Measurements from ENCODE around the gene SMIM1.

SMIM1 gene

DNA sequence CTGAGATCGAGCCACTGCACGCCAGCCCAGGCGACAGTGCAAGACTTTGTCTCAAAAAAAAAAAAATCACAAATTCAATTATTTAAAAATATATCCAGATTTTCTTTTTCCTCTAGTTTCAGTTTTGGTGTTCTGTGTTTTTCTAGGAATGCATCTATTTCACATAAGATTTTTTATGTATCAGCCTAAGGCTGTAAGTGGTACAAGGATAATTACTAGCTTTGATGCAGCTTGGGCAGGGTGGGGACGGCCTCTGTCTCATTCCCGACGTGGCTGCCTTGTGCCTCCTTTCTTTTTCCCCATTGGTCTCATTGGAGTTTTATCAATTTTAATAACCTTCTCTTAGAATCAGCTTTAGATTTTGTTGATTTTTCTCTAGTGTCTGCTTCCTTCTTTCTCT lies 13.4 kb upstream of the SMIM1 start:
- Histone ChIP-seq H3K9me2 (replicated peaks; ENCODE audit: low read depth, low read length) (no peaks in the 10 kb centered on the region), H3K9me3 (ENCODE audit: insufficient read depth, low read depth, low read length) (no peaks in the 10 kb centered on the region), H3K79me2 (ENCODE audit: insufficient read depth, low read length) (no peaks in the 10 kb centered on the region), H3K9ac (ENCODE audit: low read depth, low read length, poor library complexity, severe bottlenecking) (no peak overlapping the region), H3K4me1 (ENCODE audit: insufficient read depth, low read length, poor library complexity, severe bottlenecking) (no peaks in the 10 kb centered on the region), H3K36me3 (ENCODE audit: insufficient read depth, low read length) (no peaks in the 10 kb centered on the region), H2AFZ (ENCODE audit: low read length) (no peak overlapping the region), H3F3A (ENCODE audit: low read depth) (no peaks in the 10 kb centered on the region), H4K20me1 (ENCODE audit: insufficient read depth, low read length, poor library complexity, severe bottlenecking) (no peaks in the 10 kb centered on the region), H3K4me3 (ENCODE audit: low read length, poor library complexity, severe bottlenecking) (no peak overlapping the region), H3K4me2 (ENCODE audit: low read depth, low read length, poor library complexity, severe bottlenecking) (no peak overlapping the region), H3K27me3 (ENCODE audit: insufficient read depth, low read length, poor library complexity, severe bottlenecking) (no peaks in the 10 kb centered on the region)
- TF ChIP-seq EZH2phosphoT487 (IDR thresholded peaks at IDR 0.05; ENCODE audit: borderline replicate concordance): no peak
- TF ChIP-seq CTCF (conservative IDR thresholded peaks at IDR 0.05; ENCODE audit: low read length): no peak

GRCh38 chr1:3759796-3760195 lies 12.8 kb upstream of the SMIM1 start:
- H3K9me3 ChIP-seq (ENCODE audit: insufficient read depth, low read depth, low read length): no peaks in the 10 kb centered on the region
- no peak overlapping the region for H3K4me2 ChIP-seq (ENCODE audit: low read depth, low read length, poor library complexity, severe bottlenecking)
- H3K4me1 ChIP-seq (ENCODE audit: insufficient read depth, low read length, poor library complexity, severe bottlenecking): no peaks in the 10 kb centered on the region
- no peak overlapping the region for H3K4me3 ChIP-seq (ENCODE audit: low read length, poor library complexity, severe bottlenecking)
- no peak overlapping the region for H2AFZ ChIP-seq (ENCODE audit: low read length)
- no peaks in the 10 kb centered on the region for H3K36me3 ChIP-seq (ENCODE audit: insufficient read depth, low read length)
- H3F3A ChIP-seq (ENCODE audit: low read depth): no peaks in the 10 kb centered on the region
- no peaks in the 10 kb centered on the region for H3K79me2 ChIP-seq (ENCODE audit: insufficient read depth, low read length)
- no peaks in the 10 kb centered on the region for H3K9me2 ChIP-seq (replicated peaks; ENCODE audit: low read depth, low read length)
- H3K9ac ChIP-seq (ENCODE audit: low read depth, low read length, poor library complexity, severe bottlenecking): no peak overlapping the region
- H4K20me1 ChIP-seq (ENCODE audit: insufficient read depth, low read length, poor library complexity, severe bottlenecking): no peaks in the 10 kb centered on the region
- no peaks in the 10 kb centered on the region for H3K27me3 ChIP-seq (ENCODE audit: insufficient read depth, low read length, poor library complexity, severe bottlenecking)
- TF ChIP-seq EZH2phosphoT487 (IDR thresholded peaks at IDR 0.05; ENCODE audit: borderline replicate concordance) (no peak), CTCF (conservative IDR thresholded peaks at IDR 0.05; ENCODE audit: low read length) (no peak)

GRCh38 chr1:3761296-3762010 lies 11.1 kb upstream of the SMIM1 start:
- no peaks in the 10 kb centered on the region for H3K79me2 ChIP-seq (ENCODE audit: insufficient read depth, low read length)
- H3K4me1 ChIP-seq (ENCODE audit: insufficient read depth, low read length, poor library complexity, severe bottlenecking): no peaks in the 10 kb centered on the region
- H3F3A ChIP-seq (ENCODE audit: low read depth): no peaks in the 10 kb centered on the region
- H4K20me1 ChIP-seq (ENCODE audit: insufficient read depth, low read length, poor library complexity, severe bottlenecking): no peaks in the 10 kb centered on the region
- no peak overlapping the region for H3K9ac ChIP-seq (ENCODE audit: low read depth, low read length, poor library complexity, severe bottlenecking)
- no peak overlapping the region for H3K4me3 ChIP-seq (ENCODE audit: low read length, poor library complexity, severe bottlenecking)
- no peaks in the 10 kb centered on the region for H3K9me3 ChIP-seq (ENCODE audit: insufficient read depth, low read depth, low read length)
- no peak overlapping the region for H3K4me2 ChIP-seq (ENCODE audit: low read depth, low read length, poor library complexity, severe bottlenecking)
- no peaks in the 10 kb centered on the region for H3K9me2 ChIP-seq (replicated peaks; ENCODE audit: low read depth, low read length)
- TF ChIP-seq CTCF (conservative IDR thresholded peaks at IDR 0.05; ENCODE audit: low read length) (no peak), EZH2phosphoT487 (IDR thresholded peaks at IDR 0.05; ENCODE audit: borderline replicate concordance) (no peak)
- H3K27me3 ChIP-seq (ENCODE audit: insufficient read depth, low read length, poor library complexity, severe bottlenecking): no peaks in the 10 kb centered on the region
- no peaks in the 10 kb centered on the region for H3K36me3 ChIP-seq (ENCODE audit: insufficient read depth, low read length)
- no peak overlapping the region for H2AFZ ChIP-seq (ENCODE audit: low read length)

Data from Loucy (cell line).